WTC11 (cell line): Measurements from ENCODE around the gene RTF2. TPM values are rescaled to one million over a fixed set of nuclear protein-coding genes. Genes with fewer than 3 reads are reported as not detected.
A peak's percentile ranks its signal among the peaks of the same experiment; 100 is the strongest.

ENCODE experiments used
- ATAC-seq: fragments of 200-7000 bp; cut with Tn5 transposase; 2 replicates; pipeline ENCODE4 v1.10.0; 2021; ENCODE audit warnings: mild to moderate bottlenecking, moderate library complexity
- CTCF ChIA-PET: fragments of 300-600 bp; sonication (Branson Sonifier 250); formaldehyde crosslinking; loops from one replicate; lab custom pipeline; 2021; ENCODE audit warnings: antibody characterized with exemption; lab: Charles Lee
- POLR2A ChIA-PET: fragments of 350-600 bp; sonication (Branson Sonifier 250); formaldehyde crosslinking; loops from one replicate; lab custom pipeline; 2021; ENCODE audit warnings: antibody characterized with exemption; lab: Charles Lee
- DNase-seq: peaks from one replicate; pipeline ENCODE4 v3.0.0; 2021; ENCODE audit warnings: low spot score
- H3K27ac Mint-ChIP-seq: 2 replicates; pipeline ENCODE4 v1.8.0; 2021; ENCODE audit warnings: mixed read lengths
- H3K27me3 Mint-ChIP-seq: 2 replicates; pipeline ENCODE4 v1.8.0; 2021; ENCODE audit warnings: low read depth, mild to moderate bottlenecking, moderate library complexity, mixed read lengths
- H3K36me3 Mint-ChIP-seq: 2 replicates; pipeline ENCODE4 v1.8.0; 2021; ENCODE audit warnings: mixed read lengths
- H3K4me1 Mint-ChIP-seq: 2 replicates; pipeline ENCODE4 v1.8.0; 2022; ENCODE audit warnings: mixed read lengths
- H3K4me3 Mint-ChIP-seq: 2 replicates; pipeline ENCODE4 v1.8.0; 2021; ENCODE audit warnings: mild to moderate bottlenecking, moderate library complexity, mixed read lengths
- H3K9me3 Mint-ChIP-seq: 2 replicates; pipeline ENCODE4 v1.8.0; 2021; ENCODE audit warnings: mixed read lengths
- ATF3 ChIP-seq: sonication (generic); formaldehyde crosslinking; conservative IDR thresholded peaks from 2 replicates; pipeline ENCODE4 v1.8.1; 2022; ENCODE audit warnings: mild to moderate bottlenecking, missing genetic modification reagents
- CREM ChIP-seq: sonication (generic); formaldehyde crosslinking; IDR thresholded peaks from 2 replicates; pipeline ENCODE4 v1.8.1; 2022; ENCODE audit warnings: mild to moderate bottlenecking, missing genetic modification reagents, moderate library complexity
- ELF4 ChIP-seq: sonication (generic); formaldehyde crosslinking; IDR thresholded peaks from 2 replicates; pipeline ENCODE4 v1.8.1; 2022; ENCODE audit warnings: low read depth, mild to moderate bottlenecking, moderate library complexity, missing genetic modification reagents
- IRF1 ChIP-seq: sonication (generic); formaldehyde crosslinking; IDR thresholded peaks from 2 replicates; pipeline ENCODE4 v1.8.0; 2023; ENCODE audit warnings: missing genetic modification reagents
- NR3C1 ChIP-seq: sonication (generic); formaldehyde crosslinking; conservative IDR thresholded peaks from 2 replicates; pipeline ENCODE4 v1.8.1; 2023; ENCODE audit warnings: low read depth, mild to moderate bottlenecking, missing genetic modification reagents
- STAT6 ChIP-seq: sonication (generic); formaldehyde crosslinking; conservative IDR thresholded peaks from 2 replicates; pipeline ENCODE4 v1.8.1; 2023; ENCODE audit warnings: mild to moderate bottlenecking, low read depth, missing genetic modification reagents, moderate library complexity
- ZNF121 ChIP-seq: sonication (generic); formaldehyde crosslinking; IDR thresholded peaks from 2 replicates; pipeline ENCODE4 v1.8.0; 2023; ENCODE audit warnings: missing genetic modification reagents
- ZNF138 ChIP-seq: sonication (generic); formaldehyde crosslinking; conservative IDR thresholded peaks from 2 replicates; pipeline ENCODE4 v1.8.1; 2022; ENCODE audit warnings: mild to moderate bottlenecking, moderate library complexity, missing genetic modification reagents
- ZNF317 ChIP-seq: sonication (generic); formaldehyde crosslinking; IDR thresholded peaks from 2 replicates; pipeline ENCODE4 v1.8.1; 2023; ENCODE audit warnings: low read depth, mild to moderate bottlenecking, moderate library complexity, missing genetic modification reagents, borderline replicate concordance
- ZNF396 ChIP-seq: fragments of 250-450 bp; sonication (Bioruptor Pico); IDR thresholded peaks from 2 replicates; pipeline ENCODE4 v1.8.0; 2021; ENCODE audit warnings: mild to moderate bottlenecking, moderate library complexity, borderline replicate concordance
- total RNA-seq: library from RNA; stranded (reverse); gene quantifications from 3 replicates; pipeline ENCODE4 v1.2.3, GENCODE V29; 2021
- TF ChIP-seq, protein P1 (sequence below): sonication (generic); formaldehyde crosslinking; IDR thresholded peaks from 2 replicates; pipeline ENCODE4 v1.8.0; 2022; ENCODE audit warnings: mild to moderate bottlenecking, missing genetic modification reagents
- TF ChIP-seq, protein P2 (sequence below): fragments of 250-450 bp; sonication (Bioruptor Pico); IDR thresholded peaks from 2 replicates; pipeline ENCODE4 v1.9.0; 2021; ENCODE audit warnings: mild to moderate bottlenecking
- TF ChIP-seq, protein P3 (sequence below): sonication (generic); formaldehyde crosslinking; IDR thresholded peaks from 2 replicates; pipeline ENCODE4 v1.8.1; 2023; ENCODE audit warnings: mild to moderate bottlenecking, missing genetic modification reagents
- TF ChIP-seq, protein P4 (sequence below): sonication (generic); formaldehyde crosslinking; IDR thresholded peaks from 2 replicates; pipeline ENCODE4 v1.8.1; 2022; ENCODE audit warnings: low read depth, mild to moderate bottlenecking, moderate library complexity, missing genetic modification reagents, borderline replicate concordance

Gene RTF2
- total RNA-seq, 1 experiment from 2014 or later = 46.3 TPM

DNA sequence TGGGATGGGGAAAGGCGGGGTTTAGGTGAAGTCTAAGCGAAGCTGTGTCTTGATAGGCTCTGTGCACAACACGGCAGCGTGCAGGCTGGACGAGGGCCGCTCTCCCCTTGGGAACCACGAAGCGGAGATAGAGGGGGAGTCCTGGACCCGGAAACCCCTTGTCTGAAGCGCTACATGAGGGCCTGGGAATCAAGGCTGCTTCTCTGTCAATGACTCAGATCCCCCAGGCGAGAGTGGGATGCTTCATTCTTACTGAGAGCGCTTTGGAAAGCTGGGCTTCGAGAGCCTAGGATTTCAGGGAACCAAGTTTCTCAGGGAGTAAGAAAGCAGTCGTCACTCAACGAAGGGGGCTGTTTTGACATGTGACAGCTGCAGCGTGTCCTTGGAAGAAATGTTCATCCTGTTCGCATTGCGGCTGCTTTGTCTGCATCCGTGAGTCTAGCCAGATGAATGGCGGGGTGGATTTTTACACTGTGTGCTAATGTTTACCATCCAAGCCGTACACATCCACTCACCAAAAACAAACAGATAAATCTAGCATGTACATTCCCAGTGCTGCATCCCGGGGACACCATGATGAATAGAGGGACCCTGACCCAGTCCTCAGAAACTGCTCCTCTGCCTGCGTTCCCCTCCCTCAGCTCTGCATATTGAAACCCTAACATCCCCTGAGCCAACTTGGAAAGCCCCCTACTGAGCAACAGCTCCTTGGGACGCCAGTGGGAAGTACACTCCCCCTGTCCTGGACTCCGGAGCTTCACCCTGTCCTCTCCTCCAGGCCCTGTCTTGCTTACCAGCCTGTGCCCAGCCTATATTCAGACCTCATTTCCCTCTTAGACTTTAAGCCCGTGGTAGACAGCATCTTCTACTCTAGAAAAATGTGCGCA lies 24.5 kb upstream of the RTF2 start:
- no peak overlapping the region for H3K4me3 Mint-ChIP-seq
- TF ChIP-seq, protein P1, sequence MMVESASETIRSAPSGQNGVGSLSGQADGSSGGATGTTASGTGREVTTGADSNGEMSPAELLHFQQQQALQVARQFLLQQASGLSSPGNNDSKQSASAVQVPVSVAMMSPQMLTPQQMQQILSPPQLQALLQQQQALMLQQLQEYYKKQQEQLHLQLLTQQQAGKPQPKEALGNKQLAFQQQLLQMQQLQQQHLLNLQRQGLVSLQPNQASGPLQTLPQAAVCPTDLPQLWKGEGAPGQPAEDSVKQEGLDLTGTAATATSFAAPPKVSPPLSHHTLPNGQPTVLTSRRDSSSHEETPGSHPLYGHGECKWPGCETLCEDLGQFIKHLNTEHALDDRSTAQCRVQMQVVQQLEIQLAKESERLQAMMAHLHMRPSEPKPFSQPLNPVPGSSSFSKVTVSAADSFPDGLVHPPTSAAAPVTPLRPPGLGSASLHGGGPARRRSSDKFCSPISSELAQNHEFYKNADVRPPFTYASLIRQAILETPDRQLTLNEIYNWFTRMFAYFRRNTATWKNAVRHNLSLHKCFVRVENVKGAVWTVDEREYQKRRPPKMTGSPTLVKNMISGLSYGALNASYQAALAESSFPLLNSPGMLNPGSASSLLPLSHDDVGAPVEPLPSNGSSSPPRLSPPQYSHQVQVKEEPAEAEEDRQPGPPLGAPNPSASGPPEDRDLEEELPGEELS (CRISPR knock-in tag) = no peak
- peaks cover 5% of the 10 kb centered on the region; the same call in 1 of the 2 replicates for H3K4me1 Mint-ChIP-seq
- peaks cover 7% of the 10 kb centered on the region for H3K27me3 Mint-ChIP-seq
- CTCF ChIA-PET = interaction anchor here (1.4 kb wide), 1 partner anchor 617 kb away, joined by 6 read pairs; no protein-coding TSS in a partner anchor
- H3K27ac Mint-ChIP-seq = no peak overlapping the region
- ATAC-seq = peak; percentile 51
- no peaks in the 10 kb centered on the region for H3K9me3 Mint-ChIP-seq
- DNase-seq = no peak
- POLR2A ChIA-PET = interaction anchor here (0.6 kb wide), 1 partner anchor 60 kb away, joined by 3 read pairs; no protein-coding TSS in a partner anchor
- no peaks in the 10 kb centered on the region for H3K36me3 Mint-ChIP-seq

GRCh38 chr20:56445130-56445529 lies 23.3 kb upstream of the RTF2 start:
- Mint-ChIP-seq H3K4me3 (no peak overlapping the region), H3K4me1 (peaks cover 5% of the 10 kb centered on the region; the same call in 1 of the 2 replicates), H3K27me3 (peaks cover 7% of the 10 kb centered on the region), H3K27ac (no peak overlapping the region), H3K36me3 (no peaks in the 10 kb centered on the region), H3K9me3 (no peaks in the 10 kb centered on the region)
- ATAC-seq (no peak), DNase-seq (no peak)
- no peak for TF ChIP-seq ATF3
- CTCF ChIA-PET = no interaction called here
- POLR2A ChIA-PET = no interaction called here

GRCh38 chr20:56445540-56445939 lies 22.9 kb upstream of the RTF2 start:
- Mint-ChIP-seq H3K4me3 (no peak overlapping the region), H3K36me3 (no peaks in the 10 kb centered on the region), H3K4me1 (peaks cover 5% of the 10 kb centered on the region; the same call in 1 of the 2 replicates), H3K27ac (no peak overlapping the region), H3K27me3 (peaks cover 7% of the 10 kb centered on the region)
- no peak for ATAC-seq
- no peak for DNase-seq
- TF ChIP-seq ZNF138 (CRISPR knock-in tag) = no peak
- TF ChIP-seq, all 79 proteins: peak for 0
- no peaks in the 10 kb centered on the region for H3K9me3 Mint-ChIP-seq
- ChIA-PET POLR2A (no interaction called here), CTCF (no interaction called here)

DNA sequence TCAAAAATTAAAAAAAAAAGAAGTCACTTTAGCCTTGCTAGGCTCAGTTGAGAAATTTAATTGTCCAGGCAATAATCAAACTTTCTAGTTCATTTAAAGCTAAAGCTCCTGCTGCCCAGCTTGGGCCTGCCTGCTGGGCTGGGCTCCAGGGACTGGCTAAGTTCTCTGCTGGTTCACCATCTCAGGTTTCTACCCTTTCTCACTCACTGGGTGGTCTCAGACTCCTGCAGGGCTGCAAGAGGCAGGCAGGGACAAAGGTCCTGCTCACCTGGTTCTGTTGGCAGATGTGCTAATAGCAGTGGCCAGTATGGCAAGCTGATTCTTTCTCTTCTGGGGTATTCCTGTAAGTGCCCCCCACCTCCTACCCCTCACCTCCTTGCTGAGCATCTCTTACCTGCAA lies 21.2 kb upstream of the RTF2 start:
- ChIA-PET POLR2A (no interaction called here), CTCF (interaction anchor here (1.3 kb wide), 1 partner anchor 103 kb away, joined by 3 read pairs; no protein-coding TSS in a partner anchor)
- peak; percentile 50 for ATAC-seq
- no peaks in the 10 kb centered on the region for H3K36me3 Mint-ChIP-seq
- no peak overlapping the region for H3K27ac Mint-ChIP-seq
- TF ChIP-seq STAT6 (no peak), ZNF121 (CRISPR knock-in tag) (no peak), IRF1 (no peak), CREM (CRISPR knock-in tag) (no peak), ZNF396 (CRISPR knock-in tag) (no peak), ZNF317 (CRISPR knock-in tag) (no peak), NR3C1 (CRISPR knock-in tag) (no peak), ELF4 (CRISPR knock-in tag) (no peak)
- TF ChIP-seq, protein P2, sequence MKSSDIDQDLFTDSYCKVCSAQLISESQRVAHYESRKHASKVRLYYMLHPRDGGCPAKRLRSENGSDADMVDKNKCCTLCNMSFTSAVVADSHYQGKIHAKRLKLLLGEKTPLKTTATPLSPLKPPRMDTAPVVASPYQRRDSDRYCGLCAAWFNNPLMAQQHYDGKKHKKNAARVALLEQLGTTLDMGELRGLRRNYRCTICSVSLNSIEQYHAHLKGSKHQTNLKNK = no peak
- TF ChIP-seq, protein P3, sequence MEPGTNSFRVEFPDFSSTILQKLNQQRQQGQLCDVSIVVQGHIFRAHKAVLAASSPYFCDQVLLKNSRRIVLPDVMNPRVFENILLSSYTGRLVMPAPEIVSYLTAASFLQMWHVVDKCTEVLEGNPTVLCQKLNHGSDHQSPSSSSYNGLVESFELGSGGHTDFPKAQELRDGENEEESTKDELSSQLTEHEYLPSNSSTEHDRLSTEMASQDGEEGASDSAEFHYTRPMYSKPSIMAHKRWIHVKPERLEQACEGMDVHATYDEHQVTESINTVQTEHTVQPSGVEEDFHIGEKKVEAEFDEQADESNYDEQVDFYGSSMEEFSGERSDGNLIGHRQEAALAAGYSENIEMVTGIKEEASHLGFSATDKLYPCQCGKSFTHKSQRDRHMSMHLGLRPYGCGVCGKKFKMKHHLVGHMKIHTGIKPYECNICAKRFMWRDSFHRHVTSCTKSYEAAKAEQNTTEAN (CRISPR knock-in tag) = no peak
- TF ChIP-seq, protein P4, sequence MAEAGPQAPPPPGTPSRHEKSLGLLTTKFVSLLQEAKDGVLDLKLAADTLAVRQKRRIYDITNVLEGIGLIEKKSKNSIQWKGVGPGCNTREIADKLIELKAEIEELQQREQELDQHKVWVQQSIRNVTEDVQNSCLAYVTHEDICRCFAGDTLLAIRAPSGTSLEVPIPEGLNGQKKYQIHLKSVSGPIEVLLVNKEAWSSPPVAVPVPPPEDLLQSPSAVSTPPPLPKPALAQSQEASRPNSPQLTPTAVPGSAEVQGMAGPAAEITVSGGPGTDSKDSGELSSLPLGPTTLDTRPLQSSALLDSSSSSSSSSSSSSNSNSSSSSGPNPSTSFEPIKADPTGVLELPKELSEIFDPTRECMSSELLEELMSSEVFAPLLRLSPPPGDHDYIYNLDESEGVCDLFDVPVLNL = no peak
- TF ChIP-seq, all 79 proteins: peak for 0
- Mint-ChIP-seq H3K4me3 (no peak overlapping the region), H3K27me3 (peaks cover 11% of the 10 kb centered on the region), H3K9me3 (no peaks in the 10 kb centered on the region), H3K4me1 (peaks cover 5% of the 10 kb centered on the region; the same call in 1 of the 2 replicates)
- DNase-seq = no peak
